Measurements from ENCODE around the gene GRB14.
A peak's percentile ranks its signal among the peaks of the same experiment; 100 is the strongest.

DNA sequence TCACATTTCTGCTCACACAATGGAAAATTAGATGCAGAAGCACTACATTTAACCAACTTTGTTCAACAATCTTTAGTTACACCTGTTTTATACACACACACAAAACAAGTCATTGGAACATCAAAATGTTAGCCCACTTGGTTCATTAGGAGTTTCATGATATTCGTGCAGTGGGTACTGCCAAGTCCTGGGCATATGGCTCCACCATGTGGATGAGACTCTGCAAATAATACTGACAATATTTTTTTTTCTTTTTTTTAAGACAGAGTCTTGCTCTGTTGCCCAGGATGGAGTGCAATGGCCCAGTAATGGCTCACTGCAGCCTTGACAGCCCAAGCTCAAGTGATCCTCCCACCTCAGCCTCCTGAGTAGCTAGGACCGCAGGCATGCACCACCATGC lies 34.5 kb upstream of the GRB14 start:
- TF ChIP-seq, protein P1, sequence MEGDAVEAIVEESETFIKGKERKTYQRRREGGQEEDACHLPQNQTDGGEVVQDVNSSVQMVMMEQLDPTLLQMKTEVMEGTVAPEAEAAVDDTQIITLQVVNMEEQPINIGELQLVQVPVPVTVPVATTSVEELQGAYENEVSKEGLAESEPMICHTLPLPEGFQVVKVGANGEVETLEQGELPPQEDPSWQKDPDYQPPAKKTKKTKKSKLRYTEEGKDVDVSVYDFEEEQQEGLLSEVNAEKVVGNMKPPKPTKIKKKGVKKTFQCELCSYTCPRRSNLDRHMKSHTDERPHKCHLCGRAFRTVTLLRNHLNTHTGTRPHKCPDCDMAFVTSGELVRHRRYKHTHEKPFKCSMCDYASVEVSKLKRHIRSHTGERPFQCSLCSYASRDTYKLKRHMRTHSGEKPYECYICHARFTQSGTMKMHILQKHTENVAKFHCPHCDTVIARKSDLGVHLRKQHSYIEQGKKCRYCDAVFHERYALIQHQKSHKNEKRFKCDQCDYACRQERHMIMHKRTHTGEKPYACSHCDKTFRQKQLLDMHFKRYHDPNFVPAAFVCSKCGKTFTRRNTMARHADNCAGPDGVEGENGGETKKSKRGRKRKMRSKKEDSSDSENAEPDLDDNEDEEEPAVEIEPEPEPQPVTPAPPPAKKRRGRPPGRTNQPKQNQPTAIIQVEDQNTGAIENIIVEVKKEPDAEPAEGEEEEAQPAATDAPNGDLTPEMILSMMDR (IDR thresholded peaks at IDR 0.05 in 2 of 3, conservative IDR thresholded peaks at IDR 0.05 in 1 of 3; ENCODE audit: borderline replicate concordance in 1 of 3, insufficient read depth in 1 of 3, low read depth in 2 of 3, low read length in 2 of 3) = peak in 2 of 3 experiments; percentile 13 to 26; a peak in 3 of 6 replicates
- TF ChIP-seq CEBPB (IDR thresholded peaks at IDR 0.05; ENCODE audit: low read depth) (no peak), POLR2AphosphoS5 (IDR thresholded peaks at IDR 0.05; ENCODE audit: low read depth, low read length) (no peak), SIN3A (IDR thresholded peaks at IDR 0.05; ENCODE audit: low read depth) (no peak), ELF1 (IDR thresholded peaks at IDR 0.05; ENCODE audit: borderline replicate concordance, low read depth) (no peak), POLR2A (IDR thresholded peaks at IDR 0.05; ENCODE audit: borderline replicate concordance, extremely low read depth, insufficient read depth, insufficient read length) (no peak), EZH2phosphoT487 (IDR thresholded peaks at IDR 0.05; ENCODE audit: borderline replicate concordance) (no peak), SP1 (IDR thresholded peaks at IDR 0.05; ENCODE audit: low read depth) (no peak)
- TF ChIP-seq, protein P2, sequence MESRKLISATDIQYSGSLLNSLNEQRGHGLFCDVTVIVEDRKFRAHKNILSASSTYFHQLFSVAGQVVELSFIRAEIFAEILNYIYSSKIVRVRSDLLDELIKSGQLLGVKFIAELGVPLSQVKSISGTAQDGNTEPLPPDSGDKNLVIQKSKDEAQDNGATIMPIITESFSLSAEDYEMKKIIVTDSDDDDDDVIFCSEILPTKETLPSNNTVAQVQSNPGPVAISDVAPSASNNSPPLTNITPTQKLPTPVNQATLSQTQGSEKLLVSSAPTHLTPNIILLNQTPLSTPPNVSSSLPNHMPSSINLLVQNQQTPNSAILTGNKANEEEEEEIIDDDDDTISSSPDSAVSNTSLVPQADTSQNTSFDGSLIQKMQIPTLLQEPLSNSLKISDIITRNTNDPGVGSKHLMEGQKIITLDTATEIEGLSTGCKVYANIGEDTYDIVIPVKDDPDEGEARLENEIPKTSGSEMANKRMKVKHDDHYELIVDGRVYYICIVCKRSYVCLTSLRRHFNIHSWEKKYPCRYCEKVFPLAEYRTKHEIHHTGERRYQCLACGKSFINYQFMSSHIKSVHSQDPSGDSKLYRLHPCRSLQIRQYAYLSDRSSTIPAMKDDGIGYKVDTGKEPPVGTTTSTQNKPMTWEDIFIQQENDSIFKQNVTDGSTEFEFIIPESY (IDR thresholded peaks at IDR 0.05; ENCODE audit: extremely low read depth, insufficient replicate concordance, low read length) = no peak

Data from HCT116 (cell line).